HCT116 (cell line): Measurements from ENCODE around the gene NT5C1A. TPM values are rescaled to one million over a fixed set of nuclear protein-coding genes. Genes with fewer than 3 reads are reported as not detected.

Source experiments
- ATAC-seq: fragments of 200-7000 bp; cut with Tn5 transposase; 2 replicates; pipeline ENCODE4 v1.9.1; 2020; ENCODE audit warnings: mild to moderate bottlenecking, moderate library complexity
- BruUV-seq: library from RNA; stranded (reverse); fragments of 400-500 nt; replicated peaks from 2 replicates; lab custom pipeline; 2021; lab: Mats Ljungman, UMichigan
- CTCF ChIA-PET: fragments of 300-600 bp; sonication (Branson Sonifier 250); formaldehyde crosslinking; loops from one replicate; lab custom pipeline; 2021; ENCODE audit warnings: antibody characterized with exemption; lab: Charles Lee
- POLR2A ChIA-PET: fragments of 300-600, 350-600 bp; sonication (Branson Sonifier 250); formaldehyde crosslinking; loops from one replicate; lab custom pipeline; 2021; ENCODE audit warnings: antibody characterized with exemption; lab: Charles Lee
- RAD21 ChIA-PET, 2 experiments: fragments of 300-600 bp; sonication (Branson Sonifier 250); formaldehyde crosslinking; loops; one replicate each; lab custom pipeline; 2023; ENCODE audit warnings: low total read pairs in 2 of 2; ENCODE audit not compliant: uncharacterized antibody in 2 of 2, unreplicated experiment in 2 of 2, low non-redundant PET in 1 of 2; lab: Charles Lee
- DNase-seq: peaks from one replicate; pipeline ENCODE4 v3.0.0-alpha.2; 2010; ENCODE audit warnings: low read depth, low spot score
- H2AFZ ChIP-seq: fragments of 200-600 bp; shearing (Covaris generic), sonication (generic); 2 replicates; pipeline ENCODE4 v1.6.1; 2017; ENCODE audit warnings: low read depth, mixed run types, mixed read lengths, antibody characterized with exemption, low read length; ENCODE audit not compliant: poor library complexity, severe bottlenecking
- H3K27ac ChIP-seq: 2 replicates; pipeline ENCODE4 v1.5.1; 2012; ENCODE audit warnings: low read depth, low read length
- H3K27me3 ChIP-seq: fragments of 200-600 bp; sonication (generic); 2 replicates; pipeline ENCODE4 v1.6.1; 2016; ENCODE audit warnings: mixed run types, low read length, mixed read lengths; ENCODE audit not compliant: insufficient read depth
- H3K36me3 ChIP-seq, 2 experiments: fragments of 200-500 bp in 1 of 2; fragments of 200-600 bp in 1 of 2; sonication (Bioruptor generic) in 1 of 2; sonication (generic) in 1 of 2; 2 replicates each; pipeline versions ENCODE4 v1.5.1 to v1.6.1; 2014 to 2016; ENCODE audit warnings: low read length in 2 of 2, inconsistent platforms in 1 of 2, mixed read lengths in 1 of 2, mixed run types in 1 of 2; ENCODE audit not compliant: insufficient read depth in 2 of 2, control insufficient read depth in 1 of 2
- H3K4me1 ChIP-seq, 2 experiments: fragments of 200-600 bp in 1 of 2; sonication (generic) in 1 of 2; 2 replicates each; pipeline versions ENCODE4 v1.5.1 to v1.6.1; 2012 to 2017; ENCODE audit warnings: low read length in 2 of 2, inconsistent platforms in 1 of 2, mild to moderate bottlenecking in 1 of 2, mixed read lengths in 1 of 2, mixed run types in 1 of 2, moderate library complexity in 1 of 2; ENCODE audit not compliant: insufficient read depth in 2 of 2, control insufficient read depth in 1 of 2
- H3K4me2 ChIP-seq: fragments of 200-600 bp; sonication (generic); 2 replicates; pipeline ENCODE4 v1.6.1; 2017; ENCODE audit warnings: mixed run types, low read length, mixed read lengths
- H3K4me3 ChIP-seq, 2 experiments: fragments of 200-600 bp in 1 of 2; sonication (generic) in 1 of 2; replicated peaks in 1 of 2; 2 replicates each; pipeline ENCODE4 v1.5.1; 2011 to 2016; ENCODE audit warnings: low read length in 2 of 2, control low read depth in 1 of 2, low read depth in 1 of 2, mild to moderate bottlenecking in 1 of 2, mixed read lengths in 1 of 2, mixed run types in 1 of 2
- H3K79me2 ChIP-seq: fragments of 200-600 bp; sonication (generic); 2 replicates; pipeline ENCODE4 v1.6.1; 2017; ENCODE audit warnings: mild to moderate bottlenecking, mixed run types, low read length, moderate library complexity, mixed read lengths; ENCODE audit not compliant: insufficient read depth
- H3K9ac ChIP-seq: fragments of 200-600 bp; sonication (generic); 2 replicates; pipeline ENCODE4 v1.6.1; 2016; ENCODE audit warnings: low read length, mixed read lengths
- H3K9me2 ChIP-seq: fragments of 200-600 bp; sonication (generic), shearing (Covaris generic); 2 replicates; pipeline ENCODE4 v1.6.1; 2017; ENCODE audit warnings: mixed run types, mild to moderate bottlenecking, moderate library complexity; ENCODE audit not compliant: insufficient read depth
- H3K9me3 ChIP-seq, 2 experiments: fragments of 200-500 bp in 1 of 2; fragments of 200-600 bp in 1 of 2; sonication (Bioruptor generic) in 1 of 2; sonication (generic) in 1 of 2; 2 replicates each; pipeline ENCODE4 v1.6.1; 2014 to 2017; ENCODE audit warnings: low read length in 2 of 2, mixed read lengths in 2 of 2, inconsistent platforms in 1 of 2, low read depth in 1 of 2, mild to moderate bottlenecking in 1 of 2, mixed run types in 1 of 2, moderate library complexity in 1 of 2; ENCODE audit not compliant: control insufficient read depth in 1 of 2, insufficient read depth in 1 of 2
- H4K20me1 ChIP-seq: fragments of 200-600 bp; sonication (generic), shearing (Covaris generic); 2 replicates; pipeline ENCODE4 v1.6.1; 2017; ENCODE audit warnings: mixed run types, mild to moderate bottlenecking, moderate library complexity; ENCODE audit not compliant: insufficient read depth
- CBX3 ChIP-seq: IDR thresholded peaks from 2 replicates; pipeline ENCODE4 v1.6.1; 2012; ENCODE audit warnings: low read depth
- CEBPB ChIP-seq: IDR thresholded peaks from 2 replicates; pipeline ENCODE4 v1.6.1; 2012; ENCODE audit warnings: low read depth
- EGR1 ChIP-seq: IDR thresholded peaks from 2 replicates; pipeline ENCODE4 v1.6.1; 2012; ENCODE audit warnings: low read depth
- ELF1 ChIP-seq: IDR thresholded peaks from 2 replicates; pipeline ENCODE4 v1.6.1; 2012; ENCODE audit warnings: low read depth, borderline replicate concordance
- EZH2 ChIP-seq: fragments of 200-600 bp; sonication (generic); IDR thresholded peaks from 2 replicates; pipeline ENCODE4 v1.6.1; 2017; ENCODE audit warnings: antibody characterized with exemption, mixed run types
- EZH2phosphoT487 ChIP-seq: fragments of 200-600 bp; IDR thresholded peaks from 2 replicates; pipeline ENCODE4 v1.6.1; 2018; ENCODE audit warnings: antibody characterized with exemption, borderline replicate concordance
- JUND ChIP-seq: IDR thresholded peaks from 2 replicates; pipeline ENCODE4 v1.6.1; 2012
- POLR2A ChIP-seq: IDR thresholded peaks from 2 replicates; pipeline ENCODE4 v1.7.0; 2011; ENCODE audit warnings: borderline replicate concordance; ENCODE audit not compliant: insufficient read depth, insufficient read length; ENCODE audit errors: extremely low read depth
- POLR2AphosphoS5 ChIP-seq: IDR thresholded peaks from 2 replicates; pipeline ENCODE4 v1.6.1; 2011; ENCODE audit warnings: mild to moderate bottlenecking, low read depth, low read length, moderate library complexity
- RAD21 ChIP-seq: IDR thresholded peaks from 2 replicates; pipeline ENCODE4 v1.6.1; 2012; ENCODE audit warnings: low read depth, mild to moderate bottlenecking
- SIN3A ChIP-seq: IDR thresholded peaks from 2 replicates; pipeline ENCODE4 v1.6.1; 2012; ENCODE audit warnings: low read depth
- SRF ChIP-seq: IDR thresholded peaks from 2 replicates; pipeline ENCODE4 v1.6.1; 2012; ENCODE audit warnings: low read depth
- ZNF274 ChIP-seq: fragments of 200-500 bp; sonication (Bioruptor generic); IDR thresholded peaks from 2 replicates; pipeline ENCODE4 v1.6.1; 2014; ENCODE audit warnings: mild to moderate bottlenecking, low read depth, low read length, inconsistent platforms
- intact Hi-C: fragments of 100-400 bp; cut with micrococcal nuclease; formaldehyde crosslinking; loops from 2 replicates; pipeline ENCODE4 v1.10.0; 2022
- total RNA-seq: library from RNA; stranded (reverse); gene quantifications from one replicate; pipeline ENCODE4 v1.2.1, GENCODE V29; 2021; ENCODE audit not compliant: unreplicated experiment
- TF ChIP-seq, protein P1 (sequence below): IDR thresholded peaks from 2 replicates; pipeline ENCODE4 v1.6.1; 2012
- TF ChIP-seq, protein P2 (sequence below): IDR thresholded peaks from 2 replicates; pipeline ENCODE4 v1.6.1; 2012; ENCODE audit warnings: low read depth
- TF ChIP-seq, protein P3 (sequence below), 3 experiments: fragments of 200-600 bp in 1 of 3; sonication (generic) in 1 of 3; IDR thresholded peaks in 2 of 3; conservative IDR thresholded peaks in 1 of 3; 2 replicates each; pipeline ENCODE4 v1.5.1; 2012 to 2017; ENCODE audit warnings: low read depth in 2 of 3, low read length in 2 of 3, antibody characterized with exemption in 1 of 3, borderline replicate concordance in 1 of 3, control low read depth in 1 of 3, mild to moderate bottlenecking in 1 of 3, mixed read lengths in 1 of 3, mixed run types in 1 of 3, moderate library complexity in 1 of 3; ENCODE audit not compliant: insufficient read depth in 1 of 3

The NT5C1A gene
- total RNA-seq, 1 experiment from 2014 or later, result not detected

DNA sequence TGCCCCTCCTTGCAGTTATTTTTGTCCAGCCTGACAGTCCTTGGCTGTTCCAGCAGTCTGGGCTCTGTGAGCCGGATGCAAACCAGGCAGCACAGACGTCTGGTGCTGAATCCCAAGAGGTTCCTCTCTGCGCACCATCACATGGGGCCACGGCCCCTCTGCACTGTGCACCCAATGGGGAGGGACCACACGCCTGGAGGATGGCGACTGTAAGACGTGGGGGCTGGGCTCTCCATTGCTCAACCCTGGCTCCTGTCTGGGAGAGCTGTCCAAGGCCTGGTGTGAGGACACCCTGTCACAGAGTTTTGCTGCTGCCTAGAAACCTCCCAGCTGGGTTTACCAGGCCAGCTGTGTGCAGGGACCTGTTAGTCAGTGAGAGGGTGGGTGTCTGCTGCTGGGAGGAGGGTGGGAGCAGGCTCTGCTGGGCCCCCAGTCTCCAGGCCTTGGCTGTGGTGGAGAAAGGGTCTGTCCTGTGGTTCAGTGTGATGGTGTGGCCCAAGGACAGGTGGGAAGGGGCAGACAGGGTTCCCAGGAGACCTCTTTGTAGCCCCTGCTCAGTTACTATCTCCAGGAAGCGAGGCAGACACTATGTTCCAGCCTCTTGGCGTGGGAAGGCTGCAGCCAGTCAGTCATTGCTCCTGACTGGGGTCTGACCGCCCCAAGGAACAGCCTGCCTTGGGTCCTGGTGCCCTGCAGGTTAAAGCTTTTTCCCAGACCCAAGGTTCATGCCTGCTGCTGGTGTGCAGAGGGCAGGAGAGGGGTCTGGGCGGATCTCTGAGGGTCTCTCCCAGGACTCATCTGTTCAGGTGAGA lies 46.2 kb downstream of the NT5C1A start:
- CTCF ChIA-PET, result no interaction called here
- DNase-seq (no peak), ATAC-seq (no peak)
- no peak overlapping the region for H3K27ac ChIP-seq
- H3K4me2 ChIP-seq, result no peak overlapping the region
- H3K9ac ChIP-seq, result no peak overlapping the region
- peaks cover 0 to 2% of the 10 kb centered on the region in 2 experiments; a peak in 1 of 4 replicates for H3K36me3 ChIP-seq
- POLR2A ChIA-PET, result no interaction called here
- no peak overlapping the region for H2AFZ ChIP-seq
- H3K4me3 ChIP-seq, result no peak overlapping the region
- H3K9me2 ChIP-seq, result no peaks in the 10 kb centered on the region
- RAD21 ChIA-PET, result no interaction called here
- no peaks in the 10 kb centered on the region for H3K79me2 ChIP-seq
- no peaks in the 10 kb centered on the region for H3K27me3 ChIP-seq
- no peaks in the 10 kb centered on the region for H4K20me1 ChIP-seq
- no peaks in the 10 kb centered on the region for H3K9me3 ChIP-seq
- BruUV-seq, result no TSS peak
- intact Hi-C loops, result no loop called here
- TF ChIP-seq POLR2AphosphoS5 (no peak), CBX3 (no peak), ELF1 (no peak), RAD21 (no peak), EGR1 (no peak)
- no peaks in the 10 kb centered on the region for H3K4me1 ChIP-seq

DNA sequence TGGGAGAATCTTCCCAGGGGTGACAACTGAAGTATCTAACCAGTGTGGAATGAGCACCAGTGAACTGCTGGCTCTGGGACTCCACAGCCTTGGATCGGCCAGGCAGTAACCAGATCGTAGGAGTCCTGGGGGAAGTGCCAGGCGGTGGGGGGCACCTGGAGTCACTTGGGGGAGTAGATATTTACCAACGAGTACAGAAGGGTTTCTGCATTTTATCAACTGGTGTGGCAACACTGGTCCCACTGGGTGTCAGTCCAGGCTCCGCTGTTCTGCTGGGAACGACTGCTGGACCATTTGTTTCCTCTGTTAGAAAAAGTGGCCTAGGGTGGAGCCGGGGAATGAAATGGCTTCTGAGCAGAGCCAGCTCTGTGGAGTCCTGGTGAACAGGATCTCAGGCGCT lies 46.9 kb downstream of the NT5C1A start:
- intact Hi-C loops, result no loop called here
- CTCF ChIA-PET, result no interaction called here
- Histone ChIP-seq H2AFZ (no peak overlapping the region), H3K9ac (no peak overlapping the region), H3K36me3 (peaks cover 0 to 2% of the 10 kb centered on the region in 2 experiments; a peak in 1 of 4 replicates), H3K79me2 (no peaks in the 10 kb centered on the region), H3K4me3 (no peak overlapping the region), H4K20me1 (no peaks in the 10 kb centered on the region), H3K9me2 (no peaks in the 10 kb centered on the region), H3K27ac (no peak overlapping the region), H3K9me3 (no peaks in the 10 kb centered on the region), H3K27me3 (no peaks in the 10 kb centered on the region), H3K4me2 (no peak overlapping the region), H3K4me1 (no peaks in the 10 kb centered on the region)
- DNase-seq (no peak), ATAC-seq (no peak)
- RAD21 ChIA-PET, result no interaction called here
- POLR2A ChIA-PET, result no interaction called here
- no TSS peak for BruUV-seq
- TF ChIP-seq, protein P1, sequence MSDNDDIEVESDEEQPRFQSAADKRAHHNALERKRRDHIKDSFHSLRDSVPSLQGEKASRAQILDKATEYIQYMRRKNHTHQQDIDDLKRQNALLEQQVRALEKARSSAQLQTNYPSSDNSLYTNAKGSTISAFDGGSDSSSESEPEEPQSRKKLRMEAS, result no peak
- TF ChIP-seq EZH2 (no peak), CBX3 (no peak), ZNF274 (no peak), SRF (no peak), POLR2A (no peak), EZH2phosphoT487 (no peak), SIN3A (no peak), JUND (no peak), RAD21 (no peak), ELF1 (no peak), CEBPB (no peak)
- TF ChIP-seq, protein P2, sequence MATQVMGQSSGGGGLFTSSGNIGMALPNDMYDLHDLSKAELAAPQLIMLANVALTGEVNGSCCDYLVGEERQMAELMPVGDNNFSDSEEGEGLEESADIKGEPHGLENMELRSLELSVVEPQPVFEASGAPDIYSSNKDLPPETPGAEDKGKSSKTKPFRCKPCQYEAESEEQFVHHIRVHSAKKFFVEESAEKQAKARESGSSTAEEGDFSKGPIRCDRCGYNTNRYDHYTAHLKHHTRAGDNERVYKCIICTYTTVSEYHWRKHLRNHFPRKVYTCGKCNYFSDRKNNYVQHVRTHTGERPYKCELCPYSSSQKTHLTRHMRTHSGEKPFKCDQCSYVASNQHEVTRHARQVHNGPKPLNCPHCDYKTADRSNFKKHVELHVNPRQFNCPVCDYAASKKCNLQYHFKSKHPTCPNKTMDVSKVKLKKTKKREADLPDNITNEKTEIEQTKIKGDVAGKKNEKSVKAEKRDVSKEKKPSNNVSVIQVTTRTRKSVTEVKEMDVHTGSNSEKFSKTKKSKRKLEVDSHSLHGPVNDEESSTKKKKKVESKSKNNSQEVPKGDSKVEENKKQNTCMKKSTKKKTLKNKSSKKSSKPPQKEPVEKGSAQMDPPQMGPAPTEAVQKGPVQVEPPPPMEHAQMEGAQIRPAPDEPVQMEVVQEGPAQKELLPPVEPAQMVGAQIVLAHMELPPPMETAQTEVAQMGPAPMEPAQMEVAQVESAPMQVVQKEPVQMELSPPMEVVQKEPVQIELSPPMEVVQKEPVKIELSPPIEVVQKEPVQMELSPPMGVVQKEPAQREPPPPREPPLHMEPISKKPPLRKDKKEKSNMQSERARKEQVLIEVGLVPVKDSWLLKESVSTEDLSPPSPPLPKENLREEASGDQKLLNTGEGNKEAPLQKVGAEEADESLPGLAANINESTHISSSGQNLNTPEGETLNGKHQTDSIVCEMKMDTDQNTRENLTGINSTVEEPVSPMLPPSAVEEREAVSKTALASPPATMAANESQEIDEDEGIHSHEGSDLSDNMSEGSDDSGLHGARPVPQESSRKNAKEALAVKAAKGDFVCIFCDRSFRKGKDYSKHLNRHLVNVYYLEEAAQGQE, result no peak
- TF ChIP-seq, protein P3, sequence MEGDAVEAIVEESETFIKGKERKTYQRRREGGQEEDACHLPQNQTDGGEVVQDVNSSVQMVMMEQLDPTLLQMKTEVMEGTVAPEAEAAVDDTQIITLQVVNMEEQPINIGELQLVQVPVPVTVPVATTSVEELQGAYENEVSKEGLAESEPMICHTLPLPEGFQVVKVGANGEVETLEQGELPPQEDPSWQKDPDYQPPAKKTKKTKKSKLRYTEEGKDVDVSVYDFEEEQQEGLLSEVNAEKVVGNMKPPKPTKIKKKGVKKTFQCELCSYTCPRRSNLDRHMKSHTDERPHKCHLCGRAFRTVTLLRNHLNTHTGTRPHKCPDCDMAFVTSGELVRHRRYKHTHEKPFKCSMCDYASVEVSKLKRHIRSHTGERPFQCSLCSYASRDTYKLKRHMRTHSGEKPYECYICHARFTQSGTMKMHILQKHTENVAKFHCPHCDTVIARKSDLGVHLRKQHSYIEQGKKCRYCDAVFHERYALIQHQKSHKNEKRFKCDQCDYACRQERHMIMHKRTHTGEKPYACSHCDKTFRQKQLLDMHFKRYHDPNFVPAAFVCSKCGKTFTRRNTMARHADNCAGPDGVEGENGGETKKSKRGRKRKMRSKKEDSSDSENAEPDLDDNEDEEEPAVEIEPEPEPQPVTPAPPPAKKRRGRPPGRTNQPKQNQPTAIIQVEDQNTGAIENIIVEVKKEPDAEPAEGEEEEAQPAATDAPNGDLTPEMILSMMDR (IDR thresholded peaks at IDR 0.05 in 2 of 3, conservative IDR thresholded peaks at IDR 0.05 in 1 of 3; ENCODE audit: borderline replicate concordance in 1 of 3, insufficient read depth in 1 of 3, low read depth in 2 of 3, low read length in 2 of 3), result no peak
